IPS DF 6.9 (cell line): ENCODE data around the gene ZBTB34.
A peak's percentile ranks its signal among the peaks of the same experiment; 100 is the strongest.

Source experiments
- DNase-seq: peaks from one replicate; pipeline ENCODE4 v3.0.0-alpha.2; 2013; ENCODE audit warnings: low read depth, low spot score
- H3K27ac ChIP-seq: one replicate; pipeline ENCODE4 v1.5.1; 2013; ENCODE audit warnings: low read length, control low read depth
- H3K27me3 ChIP-seq: 2 replicates; pipeline ENCODE4 v1.6.1; 2013; ENCODE audit warnings: mild to moderate bottlenecking, low read length; ENCODE audit not compliant: control insufficient read depth, insufficient read depth
- H3K36me3 ChIP-seq: 2 replicates; pipeline ENCODE4 v1.6.1; 2013; ENCODE audit warnings: low read length; ENCODE audit not compliant: control insufficient read depth, insufficient read depth
- H3K4me1 ChIP-seq: 2 replicates; pipeline ENCODE4 v1.6.1; 2013; ENCODE audit warnings: low read length; ENCODE audit not compliant: control insufficient read depth, insufficient read depth
- H3K4me3 ChIP-seq: 2 replicates; pipeline ENCODE4 v1.5.1; 2013; ENCODE audit warnings: mild to moderate bottlenecking, low read length
- H3K9me3 ChIP-seq: 2 replicates; pipeline ENCODE4 v1.6.1; 2013; ENCODE audit warnings: low read length, inconsistent platforms; ENCODE audit not compliant: control insufficient read depth, insufficient read depth
- WGBS: extraction: QIAGEN DNeasy Blood & Tissue Kit; methylation state at CpG from one replicate; pipeline ENCODE4 v1.1.7; 2013; ENCODE audit warnings: mixed read lengths, missing lambda C conversion rate; ENCODE audit not compliant: insufficient read length, insufficient coverage; 5-methylcytosine and 5-hydroxymethylcytosine counted together

Gene ZBTB34

DNA sequence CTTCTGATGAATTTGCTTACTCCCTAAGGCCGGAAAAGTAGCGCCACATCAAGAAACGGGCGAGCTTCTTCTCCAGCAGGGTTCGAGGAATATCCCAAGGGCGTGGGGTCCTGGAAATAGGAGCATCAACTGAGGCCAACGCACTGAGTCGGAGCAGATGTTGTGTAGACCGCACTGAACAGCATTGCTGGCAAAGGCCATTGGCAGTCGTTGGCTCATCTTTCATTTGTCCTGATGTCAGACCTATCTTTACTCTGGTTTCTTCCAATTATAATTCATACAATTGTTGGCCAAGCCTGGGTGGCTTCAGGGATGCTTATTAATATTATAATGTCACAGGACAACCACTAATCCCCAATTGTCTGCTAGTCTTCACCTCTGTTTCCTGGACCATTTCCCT, 26.5 kb downstream of the ZBTB34 start:
- WGBS: no CpG with 5 or more reads among the region's 10 CpGs
- peaks cover 3% of the 10 kb centered on the region; the same call in 1 of the 2 replicates for H3K4me1 ChIP-seq
- H3K9me3 ChIP-seq: no peaks in the 10 kb centered on the region
- no peak for DNase-seq
- H3K27me3 ChIP-seq: no peaks in the 10 kb centered on the region
- H3K4me3 ChIP-seq: no peak overlapping the region
- no peak overlapping the region for H3K27ac ChIP-seq
- 0 out of 2 replicates have a peak, but pooled peaks cover 2% of the 10 kb centered on the region for H3K36me3 ChIP-seq

DNA sequence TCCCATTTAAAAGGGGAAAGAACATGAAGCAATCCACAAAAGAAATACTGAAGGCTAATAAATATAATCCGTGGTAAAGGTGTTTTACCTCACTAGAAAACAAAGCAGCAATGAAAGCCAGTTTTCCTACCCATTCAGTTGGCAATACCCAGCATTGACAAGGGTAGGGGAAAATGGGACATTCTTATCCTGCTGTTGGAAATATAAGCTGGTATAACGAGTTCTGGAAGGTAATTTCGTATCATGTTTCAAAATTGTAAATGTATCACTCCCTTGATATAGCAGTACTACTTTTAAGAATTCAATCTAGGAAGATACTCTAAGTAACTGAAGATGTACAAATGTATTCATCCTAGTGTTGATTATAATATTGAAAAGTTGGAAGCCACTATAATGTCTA, 31.2 kb downstream of the ZBTB34 start:
- H3K9me3 ChIP-seq: no peaks in the 10 kb centered on the region
- no peaks in the 10 kb centered on the region for H3K4me1 ChIP-seq
- H3K27ac ChIP-seq: no peak overlapping the region
- no CpG with 5 or more reads among the region's 3 CpGs for WGBS
- no peaks in the 10 kb centered on the region for H3K36me3 ChIP-seq
- no peaks in the 10 kb centered on the region for H3K27me3 ChIP-seq
- DNase-seq: no peak
- no peak overlapping the region for H3K4me3 ChIP-seq

DNA sequence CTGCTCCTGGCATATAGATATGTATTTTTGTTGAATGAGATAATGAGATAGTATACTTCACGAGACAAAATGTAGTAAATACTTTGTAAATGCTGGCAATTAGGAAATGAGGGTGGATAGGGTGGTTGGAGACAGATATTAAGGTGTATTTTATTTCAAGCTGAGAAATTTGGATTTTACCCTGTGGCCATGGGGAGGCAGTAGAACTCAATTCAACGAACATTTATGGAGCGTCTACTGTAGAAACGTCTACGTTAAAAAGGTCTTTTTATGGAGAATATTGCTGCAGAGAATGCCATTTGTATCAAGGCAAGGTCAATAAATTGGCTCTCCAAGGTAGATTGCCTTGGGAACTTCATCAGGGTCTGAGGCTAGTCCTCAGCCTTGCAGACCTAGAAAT, 32.6 kb downstream of the ZBTB34 start:
- DNase-seq: no peak
- 100% methylated on average over 1 of the region's 5 CpGs for WGBS

DNA sequence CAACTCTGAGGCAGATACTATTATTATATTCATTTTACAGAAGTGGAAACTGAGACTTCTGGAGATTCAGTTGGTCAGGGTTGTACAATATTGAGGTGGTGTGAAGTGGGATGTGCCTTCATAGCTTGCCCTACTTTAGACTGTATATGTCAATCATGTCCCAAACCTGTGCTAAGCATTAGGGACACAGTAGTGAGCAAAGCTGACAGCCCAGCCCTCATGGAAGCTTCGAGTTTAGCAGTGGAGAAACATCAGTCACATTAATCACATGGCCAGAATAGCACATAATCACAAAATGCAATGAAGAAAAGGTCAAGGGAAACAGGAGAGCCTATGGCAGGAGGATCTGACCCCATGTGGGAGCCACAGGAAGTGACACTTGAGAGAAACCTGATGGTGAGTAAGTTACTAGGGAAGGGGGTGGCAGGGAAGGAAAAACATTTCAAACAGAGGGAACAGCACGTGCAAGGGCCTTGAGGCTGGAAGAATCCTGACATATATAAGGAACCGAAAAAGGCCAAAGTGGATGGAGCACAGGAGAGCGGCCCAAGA, 33.7 kb downstream of the ZBTB34 start:
- WGBS: no CpG with 5 or more reads among the region's 4 CpGs
- Histone ChIP-seq H3K4me1 (no peaks in the 10 kb centered on the region), H3K27ac (no peak overlapping the region), H3K9me3 (no peaks in the 10 kb centered on the region), H3K36me3 (no peaks in the 10 kb centered on the region), H3K4me3 (no peak overlapping the region), H3K27me3 (no peaks in the 10 kb centered on the region)
- no peak for DNase-seq

More for the DNA sequence above, 32.6 kb downstream of the ZBTB34 start:
- Histone ChIP-seq H3K4me1 (no peaks in the 10 kb centered on the region), H3K4me3 (no peak overlapping the region), H3K27ac (no peak overlapping the region), H3K27me3 (no peaks in the 10 kb centered on the region), H3K9me3 (no peaks in the 10 kb centered on the region), H3K36me3 (no peaks in the 10 kb centered on the region)

DNA sequence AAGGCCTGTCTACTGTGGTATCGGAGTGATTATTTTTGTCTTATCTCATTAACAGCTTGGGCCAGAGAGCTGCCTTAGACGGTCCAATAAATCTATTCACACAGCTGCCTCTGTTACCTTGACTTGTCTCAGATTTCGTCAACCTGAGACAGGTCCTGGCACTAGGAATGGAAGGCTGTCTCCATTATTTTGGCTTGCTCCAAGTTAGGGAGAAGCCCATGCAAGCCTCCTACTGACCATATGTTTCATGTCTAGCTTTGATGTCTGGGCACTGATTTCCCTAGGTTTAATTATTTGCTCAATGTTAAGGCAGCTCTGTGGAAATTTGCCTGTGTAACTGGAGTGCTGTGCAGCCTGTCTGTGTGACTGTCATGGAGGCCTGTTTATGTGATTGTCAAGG, 41.8 kb downstream of the ZBTB34 start:
- H3K4me1 ChIP-seq: no peaks in the 10 kb centered on the region
- no peak overlapping the region for H3K27ac ChIP-seq
- H3K9me3 ChIP-seq: no peaks in the 10 kb centered on the region
- no peak for DNase-seq
- no CpG with 5 or more reads among the region's 3 CpGs for WGBS
- no peaks in the 10 kb centered on the region for H3K27me3 ChIP-seq
- no peaks in the 10 kb centered on the region for H3K36me3 ChIP-seq
- no peak overlapping the region for H3K4me3 ChIP-seq

DNA sequence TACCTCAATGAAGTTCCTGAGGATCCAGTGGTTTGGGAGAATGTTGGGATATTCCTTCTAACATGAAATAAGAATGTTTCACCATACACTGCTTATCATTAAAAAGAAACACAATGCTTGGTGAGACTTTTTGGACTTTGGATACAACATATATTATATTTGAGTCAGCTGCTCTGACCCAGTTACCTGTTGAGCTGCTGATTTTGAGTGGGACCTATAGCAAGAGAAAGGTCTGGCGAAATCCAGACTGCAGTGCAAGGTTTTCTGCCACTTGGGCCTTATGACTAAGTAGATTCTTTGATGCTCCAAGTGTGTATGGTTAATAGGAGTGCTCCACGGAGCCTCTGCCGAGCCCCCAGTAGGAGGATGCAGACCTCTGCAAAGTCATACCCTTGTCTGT, 44.1 kb downstream of the ZBTB34 start:
- H3K27me3 ChIP-seq: no peaks in the 10 kb centered on the region
- no peaks in the 10 kb centered on the region for H3K4me1 ChIP-seq
- no peaks in the 10 kb centered on the region for H3K36me3 ChIP-seq
- no peak overlapping the region for H3K27ac ChIP-seq
- no peak for DNase-seq
- H3K9me3 ChIP-seq: no peaks in the 10 kb centered on the region
- WGBS: no CpG with 5 or more reads among the region's 3 CpGs
- H3K4me3 ChIP-seq: no peak overlapping the region

DNA sequence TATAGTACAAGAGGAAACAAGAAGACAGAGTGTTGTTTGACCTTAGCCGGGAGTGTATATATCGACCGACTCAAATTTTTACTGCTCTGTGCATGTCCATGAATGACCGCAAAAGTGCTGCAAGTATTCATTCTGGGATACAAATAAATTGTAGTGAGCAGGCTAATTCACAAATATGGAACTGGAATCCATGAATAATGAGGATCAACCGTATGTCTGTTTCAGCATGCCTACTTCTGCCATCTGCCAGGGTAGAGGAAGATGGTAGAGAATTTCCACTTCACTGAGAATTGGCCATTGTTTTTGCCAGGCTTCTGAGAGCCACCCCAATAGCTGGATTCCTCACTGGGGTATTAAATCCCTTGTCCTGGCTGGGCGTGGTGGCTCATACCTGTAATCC, 45.7 kb downstream of the ZBTB34 start:
- DNase-seq: no peak
- Histone ChIP-seq H3K4me3 (no peak overlapping the region), H3K27ac (no peak overlapping the region), H3K9me3 (no peaks in the 10 kb centered on the region), H3K4me1 (no peaks in the 10 kb centered on the region), H3K27me3 (no peaks in the 10 kb centered on the region), H3K36me3 (no peaks in the 10 kb centered on the region)
- WGBS: no CpG with 5 or more reads among the region's 6 CpGs

DNA sequence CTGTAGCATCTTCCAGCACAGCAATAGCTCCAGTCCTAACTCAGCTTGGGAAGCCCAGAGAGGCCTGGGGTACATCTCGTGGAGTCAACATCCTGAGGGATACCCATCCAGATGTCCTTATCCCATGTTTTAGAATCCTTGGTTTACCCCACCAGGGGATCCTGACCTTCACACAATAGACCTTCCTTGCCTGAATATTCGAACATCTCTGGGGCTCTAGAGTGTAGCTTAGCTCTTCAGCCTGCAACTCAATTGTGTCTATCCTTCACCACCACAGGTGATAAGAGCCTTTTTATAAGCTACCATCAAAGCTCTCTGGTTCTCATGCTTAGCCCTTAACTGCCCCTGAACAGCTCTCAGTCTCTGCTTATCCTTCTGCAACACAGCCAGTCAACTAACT, 46.6 kb downstream of the ZBTB34 start:
- Histone ChIP-seq H3K27ac (no peak overlapping the region), H3K27me3 (no peaks in the 10 kb centered on the region), H3K36me3 (no peaks in the 10 kb centered on the region), H3K9me3 (no peaks in the 10 kb centered on the region), H3K4me3 (no peak overlapping the region), H3K4me1 (no peaks in the 10 kb centered on the region)
- no peak for DNase-seq
- WGBS: no CpG with 5 or more reads among the region's 2 CpGs

DNA sequence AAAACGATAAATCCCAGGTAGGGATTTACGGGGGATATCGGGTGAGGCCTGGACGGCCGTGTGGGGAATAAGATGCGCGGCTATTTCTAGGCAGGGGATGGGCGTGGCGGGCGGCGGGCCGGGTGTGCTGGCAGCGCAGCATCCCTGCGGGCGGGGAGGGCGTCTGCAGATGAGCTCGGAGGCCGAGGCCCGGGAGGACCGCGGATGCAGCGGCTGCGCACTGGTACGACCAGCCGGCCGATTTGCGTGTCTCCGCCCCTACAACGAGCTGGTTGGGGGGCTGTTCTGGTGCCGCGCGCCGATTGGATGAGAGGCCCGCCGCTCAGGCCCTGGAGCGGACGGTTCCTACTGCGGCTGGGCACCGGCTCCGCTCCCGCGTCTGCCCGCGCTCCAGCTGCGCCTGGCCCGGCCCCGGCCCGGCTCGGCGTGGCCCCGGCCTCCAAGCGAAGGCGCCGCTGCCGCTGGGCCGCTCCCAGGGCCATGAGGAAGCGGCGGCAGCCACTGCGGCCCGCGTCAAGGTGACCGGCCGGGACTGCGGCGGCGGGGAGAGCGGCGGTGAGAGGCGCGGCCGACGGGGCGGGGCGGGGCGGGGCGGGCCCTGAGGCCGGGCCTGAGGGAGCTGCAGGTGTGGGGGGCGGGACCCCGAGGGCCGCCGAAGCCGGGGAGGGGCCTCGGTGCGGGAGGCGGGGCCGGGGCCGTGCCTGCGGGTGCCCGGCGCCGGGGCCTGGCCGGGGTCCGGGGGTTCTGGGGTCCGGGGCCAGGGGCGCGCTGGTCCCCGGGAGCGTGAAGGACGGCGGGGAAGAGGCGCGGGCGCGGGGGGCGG, 54.2 kb downstream of the ZBTB34 start, which contains the start of gene RALGPS1:
TSS of gene RALGPS1 (plus strand) at position 325 of the 823 bp plus-strand sequence. CDS start 47,508 bp downstream, outside the sequence.
- Histone ChIP-seq H3K4me1 (peaks cover 2% of the 10 kb centered on the region; the same call in 1 of the 2 replicates), H3K36me3 (no peaks in the 10 kb centered on the region), H3K27ac (no peak within 1 kb of the TSS), H3K9me3 (no peaks in the 10 kb centered on the region), H3K27me3 (no peaks in the 10 kb centered on the region), H3K4me3 (peak within 1 kb of the TSS; percentile 94)
- no CpG with 5 or more reads among the region's 105 CpGs for WGBS
- DNase-seq: peak; percentile 92

DNA sequence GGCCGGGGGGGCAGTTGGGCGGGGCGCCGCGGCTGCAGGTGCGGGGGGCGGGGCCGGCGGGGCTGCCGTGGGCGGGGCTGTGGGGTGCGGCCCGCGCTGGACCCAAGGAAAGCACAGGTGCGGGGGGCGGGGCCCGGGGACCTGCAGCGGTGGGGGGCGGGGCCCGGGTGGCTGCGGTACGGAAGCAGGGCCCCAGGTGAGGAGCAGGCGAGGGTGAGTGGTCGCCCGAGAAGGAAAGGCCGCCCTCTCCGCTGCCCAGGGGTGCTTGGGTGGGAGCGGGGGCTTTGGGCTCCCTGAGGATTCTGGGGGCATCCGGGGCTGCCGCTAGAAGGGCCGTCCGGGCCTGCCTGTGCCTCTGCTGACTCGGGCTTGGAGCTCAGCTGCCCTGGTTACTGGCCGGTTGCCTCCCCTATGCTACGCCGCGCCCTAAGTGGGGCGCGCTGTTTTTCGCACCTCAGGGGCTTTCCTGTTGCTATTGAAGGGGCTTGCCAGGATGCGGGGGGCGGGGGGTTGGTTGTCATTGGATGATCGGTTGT, 54.9 kb downstream of the ZBTB34 start:
- peak overlapping the region; percentile 94; the same call in 1 of the 2 replicates for H3K4me3 ChIP-seq
- no peaks in the 10 kb centered on the region for H3K27me3 ChIP-seq
- no peak overlapping the region for H3K27ac ChIP-seq
- H3K36me3 ChIP-seq: no peaks in the 10 kb centered on the region
- WGBS: no CpG with 5 or more reads among the region's 43 CpGs
- peaks cover 2% of the 10 kb centered on the region; the same call in 1 of the 2 replicates for H3K4me1 ChIP-seq
- no peak for DNase-seq
- H3K9me3 ChIP-seq: no peaks in the 10 kb centered on the region
